GM21529 (cell line): ENCODE data around the gene GPAM.
"Not testable (repeated sequence)": the region's sequence is repeated elsewhere in the genome, so short reads cannot be mapped to it uniquely, and the experiment has no call there.

Experiments used
- ATAC-seq: cut with Tn5 transposase; IDR thresholded peaks from one replicate; pipeline ENCODE4 v1.9.1; 2021; ENCODE audit not compliant: unreplicated experiment

The GPAM gene

GRCh38 chr10:112183329-112184051 lies at the start of gene GPAM:
TSS of gene GPAM (minus strand) at chr10:112183765. CDS start at chr10:112181784, 1,981 bp downstream.
- peak; percentile 94 for ATAC-seq

GRCh38 chr10:112232670-112233069 lies 49.1 kb upstream of the GPAM start:
- ATAC-seq = peak; percentile 64

GRCh38 chr10:112231602-112232400 lies 48.2 kb upstream of the GPAM start:
- no peak for ATAC-seq

GRCh38 chr10:112230325-112230988 lies 46.9 kb upstream of the GPAM start:
- no peak for ATAC-seq

GRCh38 chr10:112229901-112230300 lies 46.3 kb upstream of the GPAM start:
- no peak for ATAC-seq

- no peak for ATAC-seq
Observed at GRCh38 chr10:112229096-112229495, 45.5 kb upstream of the GPAM start.

GRCh38 chr10:112228366-112229088 lies 45.0 kb upstream of the GPAM start:
- not testable (repeated sequence) for ATAC-seq

GRCh38 chr10:112227331-112227987 lies 43.9 kb upstream of the GPAM start:
- no peak for ATAC-seq

- no peak for ATAC-seq
Observed at GRCh38 chr10:112226439-112227248, 43.1 kb upstream of the GPAM start.

- ATAC-seq = no peak
Observed at GRCh38 chr10:112225771-112226438, 42.3 kb upstream of the GPAM start.

- ATAC-seq = no peak
Observed at GRCh38 chr10:112224933-112225529, 41.5 kb upstream of the GPAM start.

- ATAC-seq = no peak
Observed at GRCh38 chr10:112223725-112224124, 40.2 kb upstream of the GPAM start.

GRCh38 chr10:112222799-112223198 lies 39.2 kb upstream of the GPAM start:
- ATAC-seq = no peak

- ATAC-seq = no peak
Observed at GRCh38 chr10:112221545-112221944, 38.0 kb upstream of the GPAM start.

GRCh38 chr10:112218960-112219359 lies 35.4 kb upstream of the GPAM start:
- no peak for ATAC-seq

- ATAC-seq = no peak
Observed at GRCh38 chr10:112218036-112218390, 34.4 kb upstream of the GPAM start.

GRCh38 chr10:112217386-112218035 lies 33.9 kb upstream of the GPAM start:
- no peak for ATAC-seq

- ATAC-seq = no peak
Observed at GRCh38 chr10:112216966-112217365, 33.4 kb upstream of the GPAM start.
